ENCODE measurements around the gene ZNF425.
"Not testable (repeated sequence)": the region's sequence is repeated elsewhere in the genome, so short reads cannot be mapped to it uniquely, and the experiment has no call there.

ZNF425 gene

GRCh38 chr7:149125863-149126661 lies at the start of gene ZNF425:
ZNF425 (minus strand) TSS chr7:149126324; CDS start chr7:149126213, 111 bp downstream.
- peak; percentile 51 for DNase-seq

GRCh38 chr7:149175150-149175549 lies 49.0 kb upstream of the ZNF425 start:
- no peak for DNase-seq

- DNase-seq = no peak
These were observed 46.4 kb upstream of the ZNF425 start for GRCh38 chr7:149172534-149172920.

- DNase-seq = no peak
These were observed 45.9 kb upstream of the ZNF425 start for GRCh38 chr7:149171892-149172533.

- DNase-seq = no peak
These were observed 40.7 kb upstream of the ZNF425 start for GRCh38 chr7:149166630-149167352.

GRCh38 chr7:149166142-149166541 lies 40.0 kb upstream of the ZNF425 start:
- DNase-seq = no peak

GRCh38 chr7:149161241-149161848 lies 35.2 kb upstream of the ZNF425 start:
- no peak for DNase-seq

GRCh38 chr7:149156898-149157297 lies 30.8 kb upstream of the ZNF425 start:
- DNase-seq = no peak

- DNase-seq = no peak
These were observed 27.9 kb upstream of the ZNF425 start for GRCh38 chr7:149154056-149154455.

- no peak for DNase-seq
These were observed 27.2 kb upstream of the ZNF425 start for GRCh38 chr7:149153346-149153745.

- DNase-seq = no peak
These were observed 24.9 kb upstream of the ZNF425 start for GRCh38 chr7:149150981-149151380.

- DNase-seq = no peak
These were observed 21.9 kb upstream of the ZNF425 start for GRCh38 chr7:149147752-149148653.

GRCh38 chr7:149147072-149147751 lies 21.1 kb upstream of the ZNF425 start, which contains the start of gene ZNF398:
ZNF398 (plus strand) TSS chr7:149147453; CDS start chr7:149147743, 290 bp downstream.
- no peak for DNase-seq

- DNase-seq = no peak
These were observed 19.1 kb upstream of the ZNF425 start for GRCh38 chr7:149145031-149145845.

- DNase-seq = not testable (repeated sequence)
These were observed 18.4 kb upstream of the ZNF425 start for GRCh38 chr7:149144436-149144922.

- DNase-seq = no peak
These were observed 15.8 kb upstream of the ZNF425 start for GRCh38 chr7:149141893-149142292.

- no peak for DNase-seq
These were observed 14.7 kb upstream of the ZNF425 start for GRCh38 chr7:149140831-149141230.

GRCh38 chr7:149136118-149136517 lies 10.0 kb upstream of the ZNF425 start:
- no peak for DNase-seq

GRCh38 chr7:149133028-149133710 lies 7.0 kb upstream of the ZNF425 start:
- DNase-seq = no peak

Measured in NCI-H1694 (cell line).